SK-N-SH treated with all-trans-retinoic acid at 6 μM for 48 hours (cell line): ENCODE measurements around the gene CHCHD6.

Experiments
- ATAC-seq: fragments of 200-7000 bp; cut with Tn5 transposase; 3 replicates; pipeline ENCODE4 v1.9.1; 2020; ENCODE audit warnings: mild to moderate bottlenecking, moderate library complexity
- ARNTL ChIP-seq: fragments of 450-650 bp; formaldehyde crosslinking; IDR thresholded peaks from 2 replicates; pipeline ENCODE4 v1.5.0; 2020; ENCODE audit warnings: low read depth, mild to moderate bottlenecking, moderate library complexity, borderline replicate concordance
- BACH2 ChIP-seq: fragments of 250-450 bp; sonication (Bioruptor Pico); IDR thresholded peaks from 2 replicates; pipeline ENCODE4 v1.9.0; 2021; ENCODE audit warnings: mild to moderate bottlenecking, borderline replicate concordance
- CSDC2 ChIP-seq: fragments of 250-450 bp; sonication (Bioruptor Pico); IDR thresholded peaks from 2 replicates; pipeline ENCODE4 v1.5.0; 2020; ENCODE audit warnings: mild to moderate bottlenecking, moderate library complexity
- CSRNP3 ChIP-seq: fragments of 250-450 bp; sonication (Bioruptor Pico); IDR thresholded peaks from 2 replicates; pipeline ENCODE4 v1.5.1; 2021; ENCODE audit warnings: mild to moderate bottlenecking, moderate library complexity
- ESRRG ChIP-seq: fragments of 250-450 bp; sonication (Bioruptor Pico); IDR thresholded peaks from 2 replicates; pipeline ENCODE4 v1.6.1; 2021; ENCODE audit warnings: mild to moderate bottlenecking
- OSR1 ChIP-seq: fragments of 250-450 bp; sonication (Bioruptor Pico); IDR thresholded peaks from 2 replicates; pipeline ENCODE4 v1.8.0; 2022; ENCODE audit warnings: moderate library complexity, mild to moderate bottlenecking, inconsistent platforms
- POU6F1 ChIP-seq: fragments of 250-450 bp; sonication (Bioruptor Pico); IDR thresholded peaks from 2 replicates; pipeline ENCODE4 v1.8.0; 2021; ENCODE audit warnings: low read depth, mild to moderate bottlenecking, moderate library complexity, borderline replicate concordance
- PPARA ChIP-seq: fragments of 250-450 bp; sonication (Bioruptor Pico); IDR thresholded peaks from 2 replicates; pipeline ENCODE4 v1.5.0; 2020; ENCODE audit warnings: mild to moderate bottlenecking, borderline replicate concordance
- RARB ChIP-seq: fragments of 250-450 bp; sonication (Bioruptor Pico); IDR thresholded peaks from 2 replicates; pipeline ENCODE4 v1.8.0; 2021; ENCODE audit warnings: mild to moderate bottlenecking, moderate library complexity
- SNAI2 ChIP-seq: fragments of 250-450 bp; sonication (Bioruptor Pico); IDR thresholded peaks from 2 replicates; pipeline ENCODE4 v1.5.0; 2020; ENCODE audit warnings: mild to moderate bottlenecking, moderate library complexity
- TCF4 ChIP-seq: fragments of 250-450 bp; sonication (Bioruptor Pico); IDR thresholded peaks from 2 replicates; pipeline ENCODE4 v1.8.0; 2021; ENCODE audit warnings: mild to moderate bottlenecking, moderate library complexity, borderline replicate concordance
- TOX ChIP-seq: fragments of 250-450 bp; sonication (Bioruptor Pico); IDR thresholded peaks from 2 replicates; pipeline ENCODE4 v1.8.0; 2021; ENCODE audit warnings: mild to moderate bottlenecking, moderate library complexity, borderline replicate concordance
- TSHZ2 ChIP-seq: fragments of 250-450 bp; sonication (Bioruptor Pico); IDR thresholded peaks from 2 replicates; pipeline ENCODE4 v1.5.0; 2020; ENCODE audit warnings: mild to moderate bottlenecking, moderate library complexity
- ZC3H10 ChIP-seq: fragments of 250-450 bp; sonication (Bioruptor Pico); IDR thresholded peaks from 2 replicates; pipeline ENCODE4 v1.5.1; 2021; ENCODE audit warnings: mild to moderate bottlenecking, moderate library complexity
- ZFP3 ChIP-seq: fragments of 250-450 bp; sonication (Bioruptor Pico); IDR thresholded peaks from 2 replicates; pipeline ENCODE4 v1.5.0; 2020; ENCODE audit warnings: mild to moderate bottlenecking, moderate library complexity
- ZFP30 ChIP-seq: fragments of 450-650 bp; formaldehyde crosslinking; IDR thresholded peaks from 2 replicates; pipeline ENCODE4 v1.5.0; 2022; ENCODE audit warnings: mild to moderate bottlenecking, moderate library complexity
- ZNF565 ChIP-seq: fragments of 450-650 bp; formaldehyde crosslinking; conservative IDR thresholded peaks from 2 replicates; pipeline ENCODE4 v1.5.0; 2020; ENCODE audit warnings: low read depth, mild to moderate bottlenecking, moderate library complexity
- ZNF70 ChIP-seq: fragments of 450-650 bp; formaldehyde crosslinking; IDR thresholded peaks from 2 replicates; pipeline ENCODE4 v1.5.0; 2020; ENCODE audit warnings: mild to moderate bottlenecking, moderate library complexity
- TF ChIP-seq, protein P1 (sequence below): fragments of 250-450 bp; sonication (Bioruptor Pico); IDR thresholded peaks from 2 replicates; pipeline ENCODE4 v1.8.0; 2020; ENCODE audit warnings: mild to moderate bottlenecking, moderate library complexity, borderline replicate concordance

The CHCHD6 gene

GRCh38 chr3:126924458-126924857 is 220.4 kb downstream of the CHCHD6 start:
- ATAC-seq: no peak
- no peak for TF ChIP-seq ZFP30 (CRISPR knock-in tag)
- no peak for TF ChIP-seq ZFP3 (CRISPR knock-in tag)
- no peak for TF ChIP-seq TCF4 (CRISPR knock-in tag)
- no peak for TF ChIP-seq ARNTL (CRISPR knock-in tag)
- no peak for TF ChIP-seq POU6F1 (CRISPR knock-in tag)
- no peak for TF ChIP-seq ZNF70 (CRISPR knock-in tag)
- TF ChIP-seq OSR1 (CRISPR knock-in tag): no peak
- TF ChIP-seq PPARA (CRISPR knock-in tag): no peak
- no peak for TF ChIP-seq SNAI2 (CRISPR knock-in tag)
- TF ChIP-seq ESRRG (CRISPR knock-in tag): no peak
- TF ChIP-seq CSDC2: no peak
- TF ChIP-seq ZNF565: no peak
- TF ChIP-seq, protein P1, sequence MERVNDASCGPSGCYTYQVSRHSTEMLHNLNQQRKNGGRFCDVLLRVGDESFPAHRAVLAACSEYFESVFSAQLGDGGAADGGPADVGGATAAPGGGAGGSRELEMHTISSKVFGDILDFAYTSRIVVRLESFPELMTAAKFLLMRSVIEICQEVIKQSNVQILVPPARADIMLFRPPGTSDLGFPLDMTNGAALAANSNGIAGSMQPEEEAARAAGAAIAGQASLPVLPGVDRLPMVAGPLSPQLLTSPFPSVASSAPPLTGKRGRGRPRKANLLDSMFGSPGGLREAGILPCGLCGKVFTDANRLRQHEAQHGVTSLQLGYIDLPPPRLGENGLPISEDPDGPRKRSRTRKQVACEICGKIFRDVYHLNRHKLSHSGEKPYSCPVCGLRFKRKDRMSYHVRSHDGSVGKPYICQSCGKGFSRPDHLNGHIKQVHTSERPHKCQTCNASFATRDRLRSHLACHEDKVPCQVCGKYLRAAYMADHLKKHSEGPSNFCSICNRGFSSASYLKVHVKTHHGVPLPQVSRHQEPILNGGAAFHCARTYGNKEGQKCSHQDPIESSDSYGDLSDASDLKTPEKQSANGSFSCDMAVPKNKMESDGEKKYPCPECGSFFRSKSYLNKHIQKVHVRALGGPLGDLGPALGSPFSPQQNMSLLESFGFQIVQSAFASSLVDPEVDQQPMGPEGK (CRISPR knock-in tag): no peak
- no peak for TF ChIP-seq ZC3H10
- no peak for TF ChIP-seq TOX (CRISPR knock-in tag)
- no peak for TF ChIP-seq TSHZ2 (CRISPR knock-in tag)
- no peak for TF ChIP-seq RARB (CRISPR knock-in tag)

DNA sequence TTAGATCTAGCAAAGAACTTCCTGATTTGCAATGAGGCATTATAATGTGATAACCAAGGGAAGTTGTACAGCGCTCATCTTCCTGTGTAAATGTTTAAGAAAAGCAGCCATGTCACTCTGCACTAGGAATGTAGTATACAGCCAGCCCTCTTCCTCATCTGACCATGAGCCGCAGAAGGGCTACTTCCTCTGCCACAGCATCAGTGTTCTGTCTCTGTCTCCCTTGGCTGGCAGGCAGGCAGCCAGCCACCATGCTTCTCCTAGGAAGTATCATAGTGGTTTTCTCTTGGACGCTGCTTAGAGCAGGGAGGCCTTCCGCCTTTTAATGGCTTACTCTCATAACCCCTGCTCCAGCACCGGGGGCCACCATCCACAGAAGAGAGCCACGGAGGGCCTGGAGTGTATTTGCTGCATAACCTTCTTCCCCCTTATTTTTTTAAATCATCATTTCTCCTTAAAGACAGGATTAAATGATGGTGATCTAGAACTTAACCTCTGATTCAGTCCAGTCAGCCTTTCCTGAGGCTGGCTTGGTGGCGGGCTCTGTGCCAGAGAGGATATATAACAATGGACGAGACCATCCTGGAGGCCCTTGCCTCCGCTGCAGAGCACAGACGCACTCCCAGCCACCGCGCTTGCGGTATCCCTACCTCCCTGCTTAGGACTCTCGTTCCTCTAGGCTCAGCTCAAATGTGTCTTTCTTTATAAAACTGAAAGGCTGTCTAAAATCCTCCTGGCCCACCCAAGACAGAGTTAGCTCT is 221.6 kb downstream of the CHCHD6 start:
- ATAC-seq: peak; percentile 26
- TF ChIP-seq CSDC2 (no peak), SNAI2 (CRISPR knock-in tag) (no peak), ZFP3 (CRISPR knock-in tag) (no peak), ZC3H10 (no peak), PPARA (CRISPR knock-in tag) (no peak), POU6F1 (CRISPR knock-in tag) (no peak), OSR1 (CRISPR knock-in tag) (no peak), ZFP30 (CRISPR knock-in tag) (no peak), BACH2 (CRISPR knock-in tag) (no peak), CSRNP3 (CRISPR knock-in tag) (no peak), ESRRG (CRISPR knock-in tag) (no peak)
- TF ChIP-seq, protein P1 (CRISPR knock-in tag): no peak
